LHCN-M2 (cell line): ENCODE data around the gene CD40LG. TPM values are rescaled to one million over a fixed set of nuclear protein-coding genes. Genes with fewer than 3 reads are reported as not detected.

Experiments used
- DNase-seq: peaks from one replicate; pipeline ENCODE4 v3.0.0-alpha.2; 2012; ENCODE audit warnings: low read depth
- polyA plus RNA-seq: library from polyadenylated mRNA; unstranded; fragments of >200 nt; gene quantifications from one replicate; pipeline ENCODE4 v1.2.1, GENCODE V29; 2012; ENCODE audit warnings: missing spikeins
- total RNA-seq: library from RNA; depleted of rRNA; stranded (reverse); fragments of >200 nt; gene quantifications from 2 replicates; pipeline ENCODE4 v1.2.3, GENCODE V29; 2014; rRNA removed

CD40LG gene
- total RNA-seq, result not detected in 2 replicates
- polyA plus RNA-seq, result not detected

- DNase-seq, result no peak
Observed at GRCh38 chrX:136647677-136648360, at the start of gene CD40LG. CD40LG (plus strand) TSS chrX:136648158; CDS start chrX:136648249, 91 bp downstream.

- no peak for DNase-seq
Observed at GRCh38 chrX:136598631-136599030, 49.3 kb upstream of the CD40LG start.

GRCh38 chrX:136600059-136600458 is 47.9 kb upstream of the CD40LG start:
- DNase-seq, result no peak

GRCh38 chrX:136607236-136607635 is 40.7 kb upstream of the CD40LG start:
- no peak for DNase-seq

GRCh38 chrX:136608295-136608933 is 39.5 kb upstream of the CD40LG start:
- no peak for DNase-seq

GRCh38 chrX:136616987-136617685 is 30.8 kb upstream of the CD40LG start:
- no peak for DNase-seq

GRCh38 chrX:136619899-136620505 is 28.0 kb upstream of the CD40LG start:
- no peak for DNase-seq

GRCh38 chrX:136620780-136621179 is 27.2 kb upstream of the CD40LG start:
- no peak for DNase-seq

- no peak for DNase-seq
Observed at GRCh38 chrX:136622568-136622967, 25.4 kb upstream of the CD40LG start.

GRCh38 chrX:136623396-136623795 is 24.6 kb upstream of the CD40LG start:
- no peak for DNase-seq

GRCh38 chrX:136625246-136625645 is 22.7 kb upstream of the CD40LG start:
- DNase-seq, result no peak

- no peak for DNase-seq
Observed at GRCh38 chrX:136626237-136626636, 21.7 kb upstream of the CD40LG start.

GRCh38 chrX:136626891-136627290 is 21.1 kb upstream of the CD40LG start:
- no peak for DNase-seq

- no peak for DNase-seq
Observed at GRCh38 chrX:136627409-136627808, 20.5 kb upstream of the CD40LG start.

GRCh38 chrX:136629084-136629750 is 18.7 kb upstream of the CD40LG start:
- DNase-seq, result no peak

- no peak for DNase-seq
Observed at GRCh38 chrX:136630881-136631280, 17.1 kb upstream of the CD40LG start.

- no peak for DNase-seq
Observed at GRCh38 chrX:136635235-136635634, 12.7 kb upstream of the CD40LG start.

- DNase-seq, result no peak
Observed at GRCh38 chrX:136636121-136636520, 11.8 kb upstream of the CD40LG start.

- DNase-seq, result no peak
Observed at GRCh38 chrX:136639506-136640176, 8.3 kb upstream of the CD40LG start.

- DNase-seq, result no peak
Observed at GRCh38 chrX:136643243-136643642, 4.7 kb upstream of the CD40LG start.

- no peak for DNase-seq
Observed at GRCh38 chrX:136646602-136647239, 1.2 kb upstream of the CD40LG start.
